Measurements from ENCODE around the gene ASS1.

The ASS1 gene

DNA sequence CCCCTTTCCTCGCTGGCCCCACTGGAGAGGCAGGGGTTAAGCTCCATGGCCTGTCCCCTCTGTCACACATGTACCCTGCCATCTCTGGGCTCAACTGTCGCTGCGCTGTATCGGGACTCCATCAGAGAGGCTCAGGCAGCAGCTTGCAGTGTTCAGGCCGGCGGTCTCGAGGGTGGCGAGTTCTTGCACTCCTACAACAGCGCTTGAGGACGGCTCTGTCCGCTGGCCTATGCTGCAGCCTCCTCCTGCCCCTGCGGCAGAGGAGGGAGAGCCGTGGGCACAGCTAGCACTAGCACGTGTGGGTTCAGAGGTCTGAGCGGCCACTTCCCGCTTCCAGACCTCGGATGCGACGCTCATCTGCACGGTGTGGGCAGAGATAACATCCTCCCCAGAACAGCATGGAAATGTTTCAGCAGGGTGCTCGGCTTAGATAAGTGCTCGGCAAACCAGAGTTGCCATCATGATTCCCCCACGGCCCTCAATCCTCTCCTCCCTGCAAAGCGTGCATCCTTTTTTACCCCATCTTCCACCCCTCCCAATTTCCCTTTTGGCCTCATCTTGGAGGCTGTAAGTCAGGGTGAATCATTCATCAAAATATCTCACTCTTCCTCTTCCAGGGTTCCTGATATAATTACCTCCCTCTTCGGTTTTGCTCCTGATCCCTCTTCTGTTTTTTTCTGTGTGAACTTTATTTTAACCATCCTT, 92.7 kb downstream of the ASS1 start:
- in situ Hi-C loops (cut with MboI; ENCODE audit: low pct_unique_long_range_greater_than_20kb, low sequenced_read_pairs), result no loop called here

DNA sequence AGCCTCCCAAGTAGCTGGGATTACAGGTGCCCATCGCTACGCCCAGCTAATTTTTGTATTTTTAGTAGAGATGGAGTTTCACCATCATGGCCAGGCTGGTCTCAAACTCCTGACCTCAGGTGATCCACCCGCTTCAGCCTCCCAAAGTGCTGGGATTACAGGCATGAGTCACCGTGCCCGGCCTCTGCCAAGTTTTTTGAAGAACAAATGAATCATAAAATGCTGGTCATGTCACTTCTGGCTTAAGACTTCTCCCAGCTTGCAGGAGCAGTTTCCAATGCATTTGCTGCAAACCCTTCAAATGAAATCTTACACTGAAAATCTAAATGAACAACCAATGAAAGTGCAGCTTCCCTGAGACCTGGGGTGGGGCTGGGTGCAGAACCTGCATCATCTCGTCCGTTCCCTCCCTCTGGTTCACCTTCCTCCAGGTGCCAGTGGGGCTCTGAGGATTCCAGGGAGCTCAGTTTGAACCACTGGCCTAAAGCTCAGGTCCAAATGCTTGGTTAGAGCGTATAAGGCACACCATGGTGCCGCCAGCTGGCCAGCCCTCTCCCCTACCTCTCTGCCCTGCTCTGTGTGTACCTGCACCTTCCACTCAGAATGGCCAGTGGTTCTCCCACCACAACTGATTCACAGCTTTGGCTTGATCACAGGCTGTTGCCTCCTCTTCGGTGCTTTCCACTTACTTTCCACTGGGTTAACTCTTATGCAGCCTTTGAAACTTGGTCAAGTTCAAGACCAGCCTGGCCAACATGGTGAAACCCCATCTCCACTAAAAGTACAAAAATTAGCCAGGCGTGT, 94.9 kb downstream of the ASS1 start:
- DNase-seq, result no peak
- in situ Hi-C loops (cut with MboI; ENCODE audit: low pct_unique_long_range_greater_than_20kb, low sequenced_read_pairs), result no loop called here

More for the DNA sequence above, 92.7 kb downstream of the ASS1 start:
- peak; percentile 77 for DNase-seq

DNA sequence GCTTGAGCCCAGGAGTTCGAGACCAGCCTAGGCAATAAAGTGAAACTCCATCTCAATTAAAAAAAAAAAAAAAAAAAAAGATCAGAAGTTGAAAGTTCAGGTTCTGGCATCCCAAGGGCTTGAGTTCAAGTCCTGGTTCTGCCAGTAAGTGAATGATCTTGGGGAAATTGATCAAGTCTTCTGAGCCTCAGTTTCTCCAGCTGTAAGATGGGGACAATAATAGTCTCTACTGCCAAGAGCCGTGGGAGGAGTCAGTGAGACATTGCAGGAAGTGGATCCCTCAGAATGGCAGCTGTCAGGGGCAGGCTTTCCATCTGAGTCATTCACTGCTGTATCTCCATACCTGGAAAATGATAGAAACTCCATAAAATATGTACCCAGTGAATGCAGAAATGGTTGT, 96.8 kb downstream of the ASS1 start:
- DNase-seq, result no peak

DNA sequence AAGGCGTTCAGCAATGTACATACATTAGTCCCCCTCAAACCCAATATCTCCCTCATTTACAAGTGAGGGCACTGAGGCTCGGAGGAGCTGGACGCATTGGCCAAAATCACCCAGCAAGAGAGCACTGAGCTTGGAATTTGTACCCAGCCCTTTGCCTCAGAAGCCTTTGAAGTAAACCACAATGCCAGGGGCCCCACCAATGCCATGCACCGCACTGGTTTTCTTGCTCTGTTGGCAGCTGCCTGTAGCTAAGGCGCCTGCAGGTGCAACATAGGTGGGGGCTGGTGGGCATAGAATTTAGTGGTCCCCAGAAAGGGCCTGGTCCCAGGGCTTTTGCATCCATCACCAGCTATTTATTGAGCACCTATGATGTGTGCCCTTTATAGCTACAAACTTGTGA, 97.3 kb downstream of the ASS1 start:
- in situ Hi-C loops (cut with MboI; ENCODE audit: low pct_unique_long_range_greater_than_20kb, low sequenced_read_pairs), result no loop called here
- no peak for DNase-seq

More for the DNA sequence above, 96.8 kb downstream of the ASS1 start:
- in situ Hi-C loops (cut with MboI; ENCODE audit: low pct_unique_long_range_greater_than_20kb, low sequenced_read_pairs), result no loop called here

DNA sequence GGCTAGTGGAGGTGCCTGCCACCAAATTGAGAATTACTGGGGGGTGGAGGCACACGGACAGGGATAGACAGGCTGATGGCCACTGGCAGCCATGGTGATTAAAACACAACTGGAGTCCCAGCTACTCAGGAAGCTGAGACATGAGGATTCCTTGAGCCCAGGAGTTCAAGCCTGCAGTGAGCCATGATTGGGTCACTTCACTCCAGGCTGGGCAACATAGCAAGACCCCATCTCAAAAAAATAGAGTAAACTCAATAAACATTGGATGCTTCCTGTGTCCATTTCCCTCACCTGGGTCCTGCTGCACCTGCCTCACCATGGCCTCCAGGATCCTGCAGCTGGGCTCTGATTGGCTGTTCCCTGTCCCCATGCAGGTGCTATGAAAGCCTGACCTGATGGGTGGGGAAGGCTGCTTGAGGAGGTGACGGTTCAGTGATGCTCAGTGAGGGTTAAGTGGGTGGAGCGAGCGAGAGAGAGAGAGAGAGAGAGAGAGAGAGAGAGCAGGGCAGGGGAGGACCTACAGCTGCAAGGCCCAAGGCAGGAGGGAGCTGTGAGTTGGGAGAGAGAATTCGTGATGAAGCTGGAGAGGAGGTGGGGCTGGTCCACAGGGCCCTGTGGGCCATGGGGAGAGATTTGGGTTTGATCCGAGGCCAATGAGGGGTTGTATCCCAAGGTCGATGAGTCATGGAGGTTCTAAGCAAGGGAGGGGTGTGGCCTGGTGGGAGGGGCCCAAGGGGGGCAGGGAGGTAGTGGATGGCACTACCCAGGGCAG, 97.9 kb downstream of the ASS1 start:
- in situ Hi-C loops (cut with MboI; ENCODE audit: low pct_unique_long_range_greater_than_20kb, low sequenced_read_pairs), result no loop called here
- no peak for DNase-seq

DNA sequence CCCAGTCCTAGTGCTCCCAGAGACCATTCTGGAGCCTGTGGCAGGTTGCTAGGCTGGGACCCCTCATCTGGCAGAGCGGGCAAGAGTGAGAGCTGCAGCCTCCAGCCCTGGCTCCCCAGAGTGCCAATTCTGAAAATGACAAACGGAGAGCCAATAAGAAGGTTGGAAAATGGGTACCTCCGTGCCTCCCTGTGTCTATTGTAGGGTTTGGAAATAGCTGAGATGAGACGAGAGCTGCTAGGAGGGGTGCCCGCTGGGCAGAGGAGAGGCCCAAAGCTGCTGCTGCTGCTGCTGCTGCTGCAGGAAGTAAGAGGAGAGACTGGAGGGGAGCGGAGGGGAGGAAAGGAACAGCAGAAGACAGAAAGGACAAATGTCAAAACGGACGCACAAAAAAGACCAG, 98.6 kb downstream of the ASS1 start:
- in situ Hi-C loops (cut with MboI; ENCODE audit: low pct_unique_long_range_greater_than_20kb, low sequenced_read_pairs), result no loop called here
- no peak for DNase-seq

DNA sequence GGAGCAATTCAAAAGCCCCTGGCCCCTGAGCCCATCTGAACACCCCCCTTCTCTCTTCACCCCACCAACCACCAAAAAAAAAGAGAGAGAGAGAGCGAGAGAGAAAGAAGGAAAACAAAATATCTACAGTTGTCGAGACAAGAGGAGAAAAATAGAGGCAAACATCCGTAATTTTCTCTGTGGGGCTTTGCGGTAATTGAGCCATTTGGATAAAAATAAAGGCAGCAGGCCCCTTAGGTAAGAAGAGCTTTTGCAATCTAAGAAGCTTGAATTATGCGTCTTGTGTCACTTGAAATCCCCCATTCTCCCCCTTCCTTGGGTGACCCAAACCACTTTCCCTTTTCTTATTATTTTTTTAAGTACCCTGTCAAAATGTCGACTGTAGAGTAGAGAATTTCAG, 99.1 kb downstream of the ASS1 start:
- in situ Hi-C loops (cut with MboI; ENCODE audit: low pct_unique_long_range_greater_than_20kb, low sequenced_read_pairs), result no loop called here
- DNase-seq, result no peak

DNA sequence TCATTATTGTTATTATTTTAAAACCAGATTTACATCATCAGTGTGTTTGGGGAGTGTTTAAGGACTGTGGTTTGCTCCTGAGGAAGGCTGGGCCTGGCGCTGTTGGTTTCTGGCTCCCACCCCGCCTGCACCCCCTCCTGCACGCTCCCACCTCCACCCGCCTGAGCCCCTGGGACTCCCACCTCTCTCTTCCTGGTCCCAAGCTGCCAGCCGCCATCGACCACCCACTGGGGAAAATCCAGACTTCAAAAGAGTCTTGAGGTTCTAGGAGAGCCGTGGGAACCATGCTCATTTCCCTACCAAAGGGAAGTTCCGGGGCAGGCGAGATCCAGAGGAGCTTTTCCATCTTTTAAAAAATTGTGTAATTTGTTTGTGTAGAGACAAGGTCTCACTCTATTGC, 99.6 kb downstream of the ASS1 start:
- no peak for DNase-seq

DNA sequence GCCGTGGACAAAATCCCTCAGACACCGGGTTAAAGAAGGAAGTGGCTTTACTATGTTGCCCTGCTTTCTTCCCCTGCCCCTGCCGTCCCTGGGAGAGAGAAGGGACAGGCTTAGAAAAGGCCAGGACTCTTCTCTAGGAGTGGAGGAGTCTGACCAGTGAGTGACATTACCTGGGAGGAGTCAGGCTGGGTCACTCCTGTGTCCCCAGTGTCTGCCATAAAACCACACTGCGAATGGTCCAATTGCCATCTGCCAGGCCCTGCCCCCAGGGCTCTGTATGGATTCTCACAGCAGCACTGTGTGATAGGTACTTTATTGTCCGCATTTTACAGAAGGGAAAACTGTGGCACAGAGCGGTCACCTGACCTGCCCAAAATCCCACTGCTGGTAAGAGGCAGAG, 103.3 kb downstream of the ASS1 start:
- in situ Hi-C loops (cut with MboI; ENCODE audit: low pct_unique_long_range_greater_than_20kb, low sequenced_read_pairs), result no loop called here
- no peak for DNase-seq

More for the DNA sequence above, 99.6 kb downstream of the ASS1 start:
- in situ Hi-C loops (cut with MboI; ENCODE audit: low pct_unique_long_range_greater_than_20kb, low sequenced_read_pairs), result no loop called here

DNA sequence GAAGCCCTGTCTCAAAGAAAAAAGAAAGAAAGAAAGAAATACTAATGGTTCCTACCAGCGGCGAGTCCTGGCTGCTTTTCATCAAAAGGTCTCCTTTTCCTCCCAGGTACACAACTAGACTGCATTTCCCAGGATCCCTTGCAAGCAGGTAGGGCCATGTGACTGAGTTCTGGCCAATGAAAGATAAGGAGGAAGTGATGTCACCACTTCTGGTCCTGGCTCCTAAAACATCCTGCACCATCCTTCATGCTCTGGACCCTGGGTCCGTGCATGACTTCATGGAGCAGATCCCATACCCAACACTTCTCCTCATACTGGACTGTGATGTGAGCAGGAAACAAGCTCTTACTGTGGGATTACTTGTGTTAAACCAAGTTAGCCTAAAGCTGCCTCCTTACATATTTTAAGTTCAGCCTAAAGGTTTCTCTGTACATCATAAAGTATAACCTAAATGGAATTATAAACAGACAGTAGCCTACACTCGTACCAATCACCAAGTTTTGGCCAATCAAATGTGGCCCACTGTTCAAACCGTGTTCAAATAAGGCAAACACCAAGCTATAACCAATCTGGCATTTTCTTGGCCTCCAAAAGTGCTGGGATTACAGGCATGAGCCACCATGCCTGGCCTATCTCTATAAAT, 104.5 kb downstream of the ASS1 start:
- in situ Hi-C loops (cut with MboI; ENCODE audit: low pct_unique_long_range_greater_than_20kb, low sequenced_read_pairs), result no loop called here
- peak; percentile 25 for DNase-seq
